ENCODE results near the gene NUDCD2.

DNA sequence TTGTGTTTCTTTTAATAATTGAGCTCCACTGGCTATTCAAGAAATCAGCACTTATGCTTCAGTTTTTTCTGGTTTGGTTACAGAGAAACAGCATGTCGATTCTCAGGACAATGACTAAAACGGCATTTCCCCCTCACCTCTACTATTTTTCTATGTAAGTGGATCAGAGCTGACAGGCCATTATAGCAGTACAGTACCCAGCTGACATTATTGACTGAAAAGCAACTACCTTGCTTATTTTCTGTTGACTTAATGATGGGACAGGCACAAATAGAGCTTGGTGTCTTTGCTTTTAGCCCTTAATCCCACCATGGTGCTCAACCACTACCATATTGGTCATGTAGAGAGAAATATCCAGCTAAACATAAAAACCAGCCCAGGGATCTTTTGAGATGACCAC, 57.9 kb downstream of the NUDCD2 start:
- TF ChIP-seq POLR2A (IDR thresholded peaks at IDR 0.05; ENCODE audit: low read depth, low read length) = no peak
- no peak for TF ChIP-seq TAF1 (IDR thresholded peaks at IDR 0.05; ENCODE audit: low read depth, low read length)
- no peak for TF ChIP-seq POLR2AphosphoS5 (IDR thresholded peaks at IDR 0.05; ENCODE audit: low read depth, low read length)
